Activated CD4-positive, alpha-beta T cell treated with anti-CD3 and anti-CD28 coated beads, Interleukin-2, amount 50 U/mL, for 48 hours (primary cell): ENCODE results near the gene SLC19A1.

Experiments used
- DNase-seq, 2 experiments: peaks; one replicate each; pipeline ENCODE4 v3.0.0-alpha.2; 2020

SLC19A1 gene

DNA sequence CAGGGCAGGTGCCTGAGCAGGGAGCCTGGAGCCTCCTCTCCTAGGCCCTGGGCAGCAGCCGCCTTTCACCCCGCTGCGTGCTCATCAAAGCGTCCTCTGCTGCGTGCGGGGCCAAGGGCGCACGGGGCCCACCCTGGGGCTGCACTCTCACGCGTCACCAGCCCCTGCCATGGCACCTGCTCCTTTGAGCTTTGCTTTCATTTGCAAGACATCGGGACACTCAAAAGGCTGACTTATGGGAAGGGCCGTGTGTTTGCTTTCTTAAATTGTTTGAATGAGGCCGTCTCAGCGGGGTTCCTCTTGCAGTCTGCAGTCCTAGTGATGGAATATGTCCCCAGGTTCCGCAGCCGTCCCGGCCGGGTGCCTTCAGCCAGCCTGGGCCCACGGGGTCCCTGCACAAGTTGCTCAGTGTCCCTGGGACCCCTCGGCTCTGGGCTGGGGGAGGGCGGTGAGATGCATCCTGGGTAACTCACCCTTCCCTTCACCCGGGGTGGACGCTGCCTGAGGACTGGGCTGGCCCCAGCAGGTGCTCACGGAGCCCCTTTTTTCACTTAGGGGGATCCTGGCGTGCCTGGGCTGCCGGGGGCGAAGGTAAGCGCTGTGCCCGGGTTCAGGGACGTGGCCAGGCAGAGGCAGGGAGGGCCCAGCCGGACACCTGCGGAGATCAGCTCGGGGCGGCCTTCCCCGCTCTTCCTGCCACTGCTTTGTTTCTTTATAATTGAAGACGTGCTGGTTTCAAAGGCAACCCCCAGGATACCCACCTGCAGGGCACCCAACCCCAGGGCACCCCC is 53.1 kb downstream of the SLC19A1 start:
- DNase-seq: no peak

GRCh38 chr21:45487891-45488600 is 54.2 kb downstream of the SLC19A1 start:
- no peak for DNase-seq

- no peak for DNase-seq
These were observed 55.0 kb downstream of the SLC19A1 start for GRCh38 chr21:45487161-45487806.

- DNase-seq: no peak
These were observed 55.6 kb downstream of the SLC19A1 start for GRCh38 chr21:45486443-45487160.

DNA sequence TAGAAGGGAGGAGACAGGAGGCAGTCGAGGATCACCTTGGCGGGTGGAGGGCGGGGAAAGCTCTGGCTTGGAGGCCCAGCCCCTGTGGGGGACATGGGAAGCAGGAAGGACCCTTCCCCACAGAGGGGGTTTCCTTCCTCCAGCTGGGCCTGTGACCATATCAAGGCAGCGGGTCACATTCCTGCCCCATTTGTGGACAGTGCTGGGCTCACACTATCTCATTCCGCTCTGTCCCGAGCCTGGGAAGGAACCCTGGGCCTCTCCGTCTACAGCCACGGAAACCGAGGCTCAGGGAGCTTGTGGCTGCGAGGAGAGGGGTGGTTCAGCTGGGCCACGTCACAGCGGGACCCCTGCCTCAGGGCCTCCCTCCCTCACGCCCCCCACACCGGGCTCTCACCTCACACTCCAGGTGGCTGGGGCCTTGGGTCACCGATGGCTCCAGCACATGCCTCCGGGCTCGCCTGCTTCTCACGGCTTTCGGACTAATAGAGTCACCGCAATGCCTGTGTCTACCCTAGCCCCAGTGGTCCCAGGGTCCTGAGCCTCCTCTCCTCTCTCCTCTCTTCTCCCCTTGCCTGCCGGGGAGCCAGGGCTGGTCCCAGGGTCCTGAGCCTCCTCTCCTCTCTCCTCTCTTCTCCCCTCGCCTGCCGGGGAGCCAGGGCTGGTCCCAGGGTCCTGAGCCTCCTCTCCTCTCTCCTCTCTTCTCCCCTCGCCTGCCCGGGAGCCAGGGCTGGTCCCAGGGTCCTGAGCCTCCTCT is 56.4 kb downstream of the SLC19A1 start:
- DNase-seq: no peak

DNA sequence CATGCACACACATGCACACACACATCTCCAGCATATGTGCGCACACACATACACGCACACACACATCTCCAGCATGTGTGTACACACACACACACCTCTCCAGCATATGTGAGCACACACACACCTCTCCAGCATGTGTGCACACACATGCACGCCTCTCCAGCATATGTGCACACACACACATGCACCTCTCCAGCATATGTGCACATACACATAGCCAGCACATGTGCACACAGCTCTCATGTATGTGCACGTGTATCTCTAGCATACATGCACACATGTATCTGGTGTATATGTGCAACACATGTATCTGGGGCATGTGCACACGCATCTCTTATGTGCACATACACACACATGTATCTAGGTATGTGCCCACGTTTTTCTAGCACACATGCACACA is 57.9 kb downstream of the SLC19A1 start:
- no peak for DNase-seq

DNA sequence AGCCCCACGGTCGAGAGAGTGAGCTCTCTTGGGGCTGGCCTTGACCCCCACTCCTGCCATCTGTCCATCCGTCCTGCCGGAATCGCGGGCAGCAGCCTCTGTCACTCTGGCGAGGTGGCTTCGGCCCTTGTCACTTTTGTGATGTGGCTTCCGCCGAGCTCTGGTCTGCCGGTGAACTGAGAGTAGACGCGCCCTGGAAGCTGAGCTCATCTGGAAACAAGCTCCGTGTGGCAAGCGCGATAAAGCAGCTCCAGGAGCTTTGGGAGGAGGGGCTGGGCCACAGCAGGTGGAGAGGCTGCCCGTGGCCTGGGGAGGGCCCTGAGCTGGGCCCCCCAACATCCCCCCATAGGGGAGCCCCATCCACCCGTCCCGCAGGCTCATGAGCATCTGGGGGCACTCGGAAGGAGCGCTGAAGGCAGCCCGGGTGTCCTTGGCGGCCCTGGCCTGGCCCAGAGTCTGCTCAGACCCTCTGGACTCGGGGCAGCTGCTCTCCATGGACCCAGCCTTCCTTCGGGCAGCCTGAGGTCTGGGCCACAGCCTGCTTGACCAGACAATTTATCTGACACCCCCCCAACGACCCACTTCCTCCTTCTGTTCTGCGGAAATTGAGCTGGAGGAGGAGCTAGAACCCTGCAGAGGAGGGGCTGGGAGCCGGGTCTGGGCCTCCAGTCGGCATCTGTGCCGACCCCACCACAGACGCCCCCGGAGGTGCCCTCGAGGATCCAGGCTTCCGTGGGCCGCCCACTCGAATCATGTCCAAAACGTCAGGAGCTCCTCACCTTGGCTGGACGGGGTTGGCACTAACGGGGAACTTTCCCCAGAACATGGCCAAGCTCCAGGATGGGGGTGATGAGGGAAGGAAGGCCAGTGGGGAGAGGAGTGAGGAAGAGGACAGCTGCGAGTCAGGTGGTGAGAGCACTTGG is 59.1 kb downstream of the SLC19A1 start:
- peak; percentile 49 to 64 for DNase-seq

DNA sequence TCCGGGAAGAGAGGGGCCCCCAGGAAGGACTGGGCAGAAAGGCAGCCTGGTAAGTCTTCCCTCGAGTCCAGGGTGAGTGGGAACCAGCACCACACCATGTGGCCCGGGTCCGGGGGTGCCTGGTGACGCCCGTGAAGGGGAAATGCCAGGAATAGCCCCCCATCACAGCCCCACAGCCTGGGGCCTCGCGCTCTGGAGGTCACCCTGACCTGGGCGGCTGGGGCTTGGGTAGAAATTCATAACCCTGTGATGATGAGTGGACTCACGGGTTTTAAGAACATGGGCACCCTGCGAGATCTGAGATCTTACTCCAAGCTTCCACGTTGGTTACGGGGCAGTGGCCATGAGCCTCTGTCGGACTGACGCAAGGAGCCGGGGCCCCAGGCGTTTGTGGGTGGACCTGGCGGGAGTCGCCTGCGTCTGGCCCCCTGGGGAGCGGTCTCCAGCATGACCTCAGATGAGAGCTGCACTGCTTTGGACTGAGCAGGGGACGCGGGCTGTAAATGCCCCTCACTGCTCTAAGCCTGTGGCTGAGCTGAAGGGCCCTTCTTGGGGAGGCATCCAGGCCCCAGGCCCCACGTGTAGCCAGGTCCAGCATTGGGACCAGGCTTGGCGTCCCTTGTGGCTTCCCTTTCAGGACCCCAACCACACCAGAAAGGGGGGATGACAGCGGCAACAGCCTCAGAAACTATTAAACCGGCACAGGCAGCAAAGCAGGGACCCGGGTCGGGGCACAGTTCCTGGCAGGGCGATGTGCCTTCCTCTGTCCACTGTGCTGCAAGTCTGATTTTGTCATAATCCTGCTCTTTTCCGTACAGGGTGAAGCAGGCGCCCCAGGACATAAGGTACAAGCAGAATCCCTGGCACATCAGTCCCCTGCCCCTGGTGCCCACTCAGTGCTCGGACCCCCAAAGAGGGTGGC is 60.0 kb downstream of the SLC19A1 start:
- no peak for DNase-seq

DNA sequence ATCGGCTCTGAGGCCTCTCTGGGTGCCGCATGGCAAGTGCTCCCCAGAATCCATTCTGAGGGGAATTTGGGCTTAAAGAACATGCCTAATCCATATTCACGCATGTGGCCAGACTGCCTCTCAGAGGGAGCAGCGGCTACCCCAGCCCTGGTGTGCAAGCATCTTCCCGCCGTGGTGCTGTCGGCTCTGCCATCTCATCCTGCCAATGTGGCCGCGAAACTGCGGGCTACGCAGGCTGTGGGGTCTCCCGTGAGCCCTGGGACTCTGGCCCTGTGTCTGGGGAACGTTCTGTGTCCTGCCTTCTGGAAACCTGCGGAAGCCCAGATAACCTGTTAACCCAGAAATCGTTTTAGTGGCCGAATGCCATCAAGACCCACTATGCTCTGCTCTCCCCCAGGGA is 60.7 kb downstream of the SLC19A1 start:
- no peak for DNase-seq

DNA sequence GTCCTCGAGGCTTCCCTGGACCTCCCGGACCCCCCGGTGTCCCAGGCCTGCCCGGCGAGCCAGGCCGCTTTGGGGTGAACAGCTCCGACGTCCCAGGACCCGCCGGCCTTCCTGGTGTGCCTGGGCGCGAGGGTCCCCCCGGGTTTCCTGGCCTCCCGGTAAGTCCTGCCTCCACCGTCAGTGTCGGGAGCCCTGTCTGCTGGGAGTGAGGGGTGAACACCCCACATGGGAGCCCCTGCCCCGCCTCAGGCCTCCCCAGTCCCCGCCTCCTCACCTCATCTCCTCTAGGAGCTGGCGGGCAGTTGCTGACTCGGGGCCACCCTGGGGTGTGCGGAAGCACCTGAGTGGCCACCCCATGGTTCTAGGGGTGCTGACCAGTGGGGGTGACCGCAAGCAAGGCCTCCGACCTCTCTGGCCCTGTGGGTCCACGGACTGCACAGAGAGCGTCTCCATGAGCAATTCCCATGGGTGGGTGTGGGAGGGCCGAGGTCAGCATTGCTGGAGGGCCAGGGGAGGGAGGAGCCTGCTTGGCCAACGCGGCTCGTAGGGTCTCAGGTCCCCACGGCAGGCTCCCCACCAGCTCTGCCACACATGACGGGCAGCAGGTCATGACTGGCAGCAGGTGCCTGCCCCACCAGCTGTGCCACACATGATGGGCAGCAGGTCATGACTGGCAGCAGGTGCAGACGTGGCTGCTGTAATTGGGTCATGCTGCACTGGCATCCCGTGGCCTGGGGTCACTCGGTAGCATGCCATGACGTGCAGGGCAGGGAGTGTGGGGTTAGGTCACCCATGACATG is 61.3 kb downstream of the SLC19A1 start:
- DNase-seq: no peak

GRCh38 chr21:45479691-45480675 is 62.3 kb downstream of the SLC19A1 start:
- peak; percentile 22 to 29 for DNase-seq

DNA sequence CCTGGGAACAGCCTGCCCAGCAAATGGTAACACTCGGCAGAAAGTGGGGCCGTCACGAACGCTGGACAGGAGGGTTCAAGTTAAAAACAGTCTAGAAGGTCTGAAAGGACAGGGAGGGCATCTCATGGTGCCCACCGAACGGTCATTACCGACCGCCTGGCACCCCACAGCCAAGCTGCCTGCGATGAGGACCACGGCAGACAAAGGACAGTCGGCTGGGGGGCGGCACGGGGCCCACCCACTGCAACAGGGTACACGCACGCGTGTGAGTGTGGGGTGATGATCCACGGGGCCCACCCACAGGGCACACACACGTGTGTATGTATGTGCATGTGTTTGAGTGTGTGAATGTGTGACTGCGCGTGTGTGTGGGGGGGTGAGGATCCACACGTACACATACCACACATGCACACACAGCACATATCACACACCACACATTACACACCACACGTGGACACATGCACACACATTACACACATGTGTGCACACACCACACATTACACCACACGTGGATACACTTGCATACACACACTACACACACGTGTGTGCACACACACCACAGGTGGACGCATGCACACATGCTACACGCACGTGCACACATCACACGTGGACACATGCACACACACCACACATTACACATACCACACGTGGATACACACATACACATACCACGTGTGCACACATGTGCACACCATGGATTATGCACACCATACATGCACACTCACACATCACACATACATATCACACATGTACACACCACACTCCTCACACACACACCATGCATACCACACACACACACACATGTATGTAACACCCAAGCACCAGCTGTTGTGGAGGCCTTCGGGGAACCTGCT is 63.2 kb downstream of the SLC19A1 start:
- no peak for DNase-seq

DNA sequence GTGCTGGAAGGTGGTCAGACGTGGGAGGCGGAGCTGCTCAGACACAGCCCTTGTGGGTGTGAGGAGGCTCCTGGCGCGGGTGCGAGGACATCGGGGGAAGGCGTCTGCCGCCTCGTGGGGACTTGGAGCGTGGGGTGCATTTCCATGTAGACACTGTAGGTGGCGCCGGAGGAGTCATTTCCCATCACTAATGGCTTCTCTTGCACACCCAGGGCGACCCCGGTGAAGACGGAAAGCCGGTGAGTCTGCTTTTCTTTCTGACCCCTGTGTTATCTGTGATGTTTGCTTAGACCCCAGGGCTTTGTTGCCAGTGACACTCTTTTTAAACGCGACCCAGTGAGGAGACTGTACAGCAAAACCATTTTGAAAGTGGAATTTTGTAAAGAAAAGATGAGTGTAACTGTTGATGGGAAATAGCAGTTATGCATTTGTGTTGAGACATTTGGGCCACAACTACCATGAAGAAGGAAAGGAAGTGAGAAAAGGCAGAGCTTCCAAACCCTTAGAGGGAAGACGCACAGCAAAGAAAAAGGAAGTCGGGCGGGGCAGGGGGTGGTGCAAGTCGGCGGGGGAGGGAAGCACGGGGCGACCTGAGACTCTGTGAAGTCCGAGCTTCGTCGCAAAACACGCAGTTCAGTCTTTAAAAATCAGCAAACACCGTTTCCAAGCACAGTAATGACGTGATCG is 64.0 kb downstream of the SLC19A1 start:
- DNase-seq: peak; percentile 82 to 87

- DNase-seq: no peak
These were observed 64.8 kb downstream of the SLC19A1 start for GRCh38 chr21:45477176-45478114.

DNA sequence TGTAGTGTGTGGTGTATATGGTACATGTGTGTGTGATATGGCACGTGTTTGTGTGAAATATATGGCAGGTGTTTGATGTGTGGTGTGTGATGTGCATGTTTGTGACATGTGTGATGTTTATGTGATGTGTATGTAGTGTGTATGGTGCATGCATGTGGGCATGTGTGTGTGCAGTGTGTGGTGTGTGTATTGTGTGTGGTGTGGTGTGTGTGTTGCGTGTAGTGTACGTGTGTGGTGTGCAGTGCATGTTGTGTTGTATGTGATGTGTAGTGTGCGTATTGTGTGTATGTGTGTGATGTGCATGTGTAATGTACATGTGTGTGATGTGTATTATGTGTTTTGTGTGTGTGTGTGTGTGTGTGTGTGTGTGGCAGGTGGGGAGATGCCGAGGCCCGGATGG is 65.7 kb downstream of the SLC19A1 start:
- DNase-seq: no peak
